ENCODE measurements around the gene RPTOR. TPM values are rescaled to one million over a fixed set of nuclear protein-coding genes. Genes with fewer than 3 reads are reported as not detected.

Gene RPTOR
- total RNA-seq, 1 experiment from 2014 or later = 25.1 TPM

GRCh38 chr17:80662557-80662956 lies 117.9 kb downstream of the RPTOR start:
- Histone ChIP-seq H3K18ac (ENCODE audit: insufficient read length, low read depth, low read length) (no peak overlapping the region), H2BK5ac (ENCODE audit: insufficient read length, low read length) (no peak overlapping the region), H2BK15ac (ENCODE audit: low read depth, low read length) (no peak overlapping the region), H3K4me2 (ENCODE audit: insufficient read depth, insufficient read length, low read length) (no peak overlapping the region), H2AFZ (ENCODE audit: low read length) (no peak overlapping the region), H3K14ac (ENCODE audit: insufficient read depth, low read length) (no peak overlapping the region), H4K20me1 (ENCODE audit: control insufficient read depth, insufficient read depth, insufficient read length) (no peaks in the 10 kb centered on the region), H3K9ac (ENCODE audit: extremely low read depth, insufficient read length, low read length) (no peak overlapping the region), H2BK120ac (ENCODE audit: low read depth, low read length, poor library complexity, severe bottlenecking) (no peak overlapping the region), H2AK5ac (ENCODE audit: insufficient read length, low read length) (no peak overlapping the region), H2BK20ac (ENCODE audit: low read depth, low read length, poor library complexity, severe bottlenecking) (no peak overlapping the region), H3K23ac (ENCODE audit: insufficient read length, low read depth, low read length) (no peak overlapping the region), H4K8ac (replicated peaks; ENCODE audit: insufficient read length, low read depth, low read length) (no peak overlapping the region), H3K56ac (ENCODE audit: insufficient read length, low read depth, low read length) (no peak overlapping the region), H3K27ac (ENCODE audit: insufficient read length, low read depth, low read length) (no peak overlapping the region), H3K79me2 (ENCODE audit: insufficient read depth, low read length) (no peaks in the 10 kb centered on the region; the same call in 1 of the 2 replicates), H3K4me1 (ENCODE audit: insufficient read depth, low read length) (peaks cover 5% of the 10 kb centered on the region), H3K4ac (ENCODE audit: low read depth, low read length) (no peak overlapping the region), H3K27me3 (ENCODE audit: insufficient read depth, low read length) (no peaks in the 10 kb centered on the region), H3K23me2 (ENCODE audit: insufficient read length, low read depth, low read length, poor library complexity, severe bottlenecking) (no peaks in the 10 kb centered on the region), H4K91ac (ENCODE audit: insufficient read length, low read depth, low read length) (no peak overlapping the region), H3K79me1 (ENCODE audit: insufficient read depth, low read depth, low read length, poor library complexity, severe bottlenecking) (peaks cover 4% of the 10 kb centered on the region), H3K9me3 (ENCODE audit: control insufficient read depth, low read depth, low read length) (no peaks in the 10 kb centered on the region), H4K5ac (ENCODE audit: insufficient read length, low read depth, low read length) (no peak overlapping the region), H2BK12ac (ENCODE audit: insufficient read length, low read depth, low read length) (no peak overlapping the region), H3T11ph (ENCODE audit: low read length) (no peak overlapping the region)
- no peaks in the 10 kb centered on the region for H3K9me3 Mint-ChIP-seq
- no CpG with 5 or more reads among the region's 6 CpGs for WGBS (ENCODE audit: extremely low coverage, insufficient read length, low lambda C conversion rate)
- no peaks in the 10 kb centered on the region; a peak in 1 of 7 replicates for H3K36me3 Mint-ChIP-seq (ENCODE audit: insufficient read depth in 1 of 3, low read depth in 3 of 3)
- no peak overlapping the region for H3K4me3 Mint-ChIP-seq
- H3K4me1 Mint-ChIP-seq = peaks cover 41 to 51% of the 10 kb centered on the region in 2 experiments
- no peak for TF ChIP-seq CTCF (conservative IDR thresholded peaks at IDR 0.05)
- no peak overlapping the region for H3K27ac Mint-ChIP-seq
- DNase-seq = no peak
- no peaks in the 10 kb centered on the region for H3K27me3 Mint-ChIP-seq (ENCODE audit: low read depth)

Data from H9 (cell line).